Activated CD4-positive, alpha-beta T cell treated with anti-CD3 and anti-CD28 coated beads, Interleukin-10, Interleukin-2, amounts not matched to agents 100 ng/mL and 50 ng/mL, durations not matched to agents 16 hours and 8 hours (primary cell): ENCODE measurements around the gene EIF4E2.
"Not testable (repeated sequence)": the region's sequence is repeated elsewhere in the genome, so short reads cannot be mapped to it uniquely, and the experiment has no call there.

Source experiments
- DNase-seq: peaks from one replicate; pipeline ENCODE4 v3.0.0-alpha.2; 2020

EIF4E2 gene

DNA sequence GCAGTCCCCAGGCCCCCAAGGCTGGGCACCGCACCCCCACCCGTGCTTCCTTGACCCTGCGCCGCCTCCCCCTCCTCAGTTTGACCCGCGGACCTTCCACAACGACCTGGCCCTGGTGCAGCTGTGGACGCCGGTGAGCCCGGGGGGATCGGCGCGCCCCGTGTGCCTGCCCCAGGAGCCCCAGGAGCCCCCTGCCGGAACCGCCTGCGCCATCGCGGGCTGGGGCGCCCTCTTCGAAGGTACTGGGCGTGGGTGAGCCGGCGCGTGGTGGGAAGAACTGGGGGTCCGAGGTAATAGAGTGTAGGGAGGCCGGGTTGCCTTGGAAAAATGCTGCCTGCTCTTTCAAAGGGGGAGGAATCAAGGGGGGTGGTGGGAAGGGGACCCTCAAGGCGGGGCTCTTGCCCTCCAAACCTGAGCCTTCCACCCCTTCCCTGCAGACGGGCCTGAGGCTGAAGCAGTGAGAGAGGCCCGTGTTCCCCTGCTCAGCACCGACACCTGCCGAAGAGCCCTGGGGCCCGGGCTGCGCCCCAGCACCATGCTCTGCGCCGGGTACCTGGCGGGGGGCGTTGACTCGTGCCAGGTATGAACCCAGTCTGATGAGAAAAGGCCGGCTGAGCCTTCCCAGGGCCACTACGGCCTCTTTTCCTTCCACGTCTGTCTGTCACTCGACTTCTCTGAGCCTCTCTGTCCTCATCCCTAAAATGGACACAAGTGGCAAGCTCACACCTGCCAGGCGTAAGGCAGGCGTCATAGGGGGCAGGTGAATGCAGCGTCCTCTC lies 27.7 kb upstream of the EIF4E2 start:
- no peak for DNase-seq

DNA sequence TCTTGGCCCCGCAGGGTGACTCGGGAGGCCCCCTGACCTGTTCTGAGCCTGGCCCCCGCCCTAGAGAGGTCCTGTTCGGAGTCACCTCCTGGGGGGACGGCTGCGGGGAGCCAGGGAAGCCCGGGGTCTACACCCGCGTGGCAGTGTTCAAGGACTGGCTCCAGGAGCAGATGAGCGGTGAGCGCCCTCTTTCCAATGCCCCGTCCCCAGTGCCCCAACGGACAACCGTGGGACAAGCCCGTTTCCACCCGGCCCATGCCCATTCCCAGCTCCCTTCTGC lies 27.1 kb upstream of the EIF4E2 start:
- DNase-seq = no peak

DNA sequence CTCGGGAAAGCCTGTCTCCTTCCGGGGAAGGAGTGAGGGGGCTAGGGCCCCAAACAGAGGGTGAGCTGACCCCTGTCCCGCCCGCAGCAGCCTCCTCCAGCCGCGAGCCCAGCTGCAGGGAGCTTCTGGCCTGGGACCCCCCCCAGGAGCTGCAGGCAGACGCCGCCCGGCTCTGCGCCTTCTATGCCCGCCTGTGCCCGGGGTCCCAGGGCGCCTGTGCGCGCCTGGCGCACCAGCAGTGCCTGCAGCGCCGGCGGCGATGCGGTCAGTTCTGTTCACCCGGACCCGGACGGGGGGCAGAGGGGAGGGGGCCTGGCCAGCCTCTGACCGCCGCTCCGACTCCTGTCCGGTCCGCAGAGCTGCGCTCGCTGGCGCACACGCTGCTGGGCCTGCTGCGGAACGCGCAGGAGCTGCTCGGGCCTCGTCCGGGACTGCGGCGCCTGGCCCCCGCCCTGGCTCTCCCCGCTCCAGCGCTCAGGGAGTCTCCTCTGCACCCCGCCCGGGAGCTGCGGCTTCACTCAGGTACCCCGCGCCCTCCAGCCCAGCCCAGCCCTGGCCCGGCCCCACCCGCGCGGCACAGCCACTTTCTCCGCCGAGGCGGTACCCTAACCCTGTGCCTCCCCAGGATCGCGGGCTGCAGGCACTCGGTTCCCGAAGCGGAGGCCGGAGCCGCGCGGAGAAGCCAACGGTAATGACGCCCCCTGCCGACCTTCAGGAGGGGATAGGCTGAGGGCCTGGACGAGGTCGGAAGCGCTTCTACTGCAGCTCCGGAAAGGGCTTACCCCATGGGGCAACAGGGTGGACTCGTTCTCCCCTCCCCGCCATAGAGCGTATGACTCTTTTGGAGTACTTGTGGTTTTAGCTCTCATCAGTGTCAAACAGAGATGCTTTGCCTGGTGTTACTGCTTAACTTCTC lies 26.5 kb upstream of the EIF4E2 start:
- peak; percentile 53 for DNase-seq

DNA sequence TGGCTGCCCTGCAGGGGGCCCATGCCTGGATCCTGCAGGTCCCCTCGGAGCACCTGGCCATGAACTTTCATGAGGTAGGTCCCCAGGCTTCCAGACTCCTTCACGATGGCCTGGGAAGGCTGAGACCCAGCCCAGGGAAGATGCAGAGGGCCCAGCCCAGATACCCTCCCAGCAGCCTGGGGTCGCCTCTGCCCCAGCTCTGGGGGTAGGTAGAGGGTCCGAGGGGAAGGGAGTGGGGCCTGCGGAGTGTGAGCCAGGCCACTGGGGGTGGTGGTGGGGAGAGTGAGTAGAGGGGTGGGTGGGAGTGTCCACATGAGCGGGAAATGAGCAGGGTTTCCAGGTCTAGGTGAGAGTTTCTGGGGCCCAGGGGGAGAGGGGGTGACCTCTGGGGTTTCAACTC lies 25.7 kb upstream of the EIF4E2 start:
- DNase-seq = no peak

DNA sequence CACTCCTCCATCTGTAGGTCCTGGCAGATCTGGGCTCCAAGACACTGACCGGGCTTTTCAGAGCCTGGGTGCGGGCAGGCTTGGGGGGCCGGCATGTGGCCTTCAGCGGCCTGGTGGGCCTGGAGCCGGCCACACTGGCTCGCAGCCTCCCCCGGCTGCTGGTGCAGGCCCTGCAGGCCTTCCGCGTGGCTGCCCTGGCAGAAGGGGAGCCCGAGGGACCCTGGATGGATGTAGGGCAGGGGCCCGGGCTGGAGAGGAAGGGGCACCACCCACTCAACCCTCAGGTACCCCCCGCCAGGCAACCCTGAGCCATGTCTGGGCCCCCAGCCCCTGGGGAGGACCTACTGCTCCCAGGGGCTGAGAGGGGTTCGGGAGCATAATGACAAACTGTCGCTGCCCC lies 25.3 kb upstream of the EIF4E2 start:
- no peak for DNase-seq

DNA sequence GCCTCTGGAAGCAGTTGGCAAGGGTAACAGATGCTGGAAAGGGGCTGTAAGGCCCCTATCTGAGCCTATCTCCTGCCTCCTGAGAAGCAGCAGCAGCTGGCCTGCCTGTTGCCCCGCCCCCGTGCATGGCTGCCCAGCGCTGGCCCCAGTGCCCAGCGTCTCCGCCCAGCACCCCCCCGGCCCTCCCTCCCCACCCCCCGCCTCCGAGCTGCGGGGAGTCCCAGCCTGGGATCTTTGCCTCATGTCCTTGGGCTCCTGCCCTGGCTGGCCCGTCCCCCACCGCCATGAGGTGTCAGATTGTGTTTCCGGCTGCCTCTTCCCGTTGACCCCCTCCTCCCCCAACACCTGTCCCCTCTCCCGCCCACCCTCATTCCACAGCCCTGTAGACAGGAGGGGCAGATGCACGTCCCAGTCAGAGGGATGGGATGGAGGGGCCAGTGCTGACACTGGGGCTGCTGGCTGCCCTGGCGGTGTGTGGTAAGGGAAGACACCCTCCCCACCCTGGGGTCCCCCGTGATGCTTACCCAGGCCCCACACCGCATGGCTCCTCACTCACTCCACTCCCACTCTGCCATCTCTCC lies 24.6 kb upstream of the EIF4E2 start, which contains the start of gene CHRND:
Gene CHRND, plus strand, starts transcription at position 370 of the 581 bp plus-strand sequence. Its CDS starts 56 bp downstream, at position 426.
- DNase-seq = no peak

DNA sequence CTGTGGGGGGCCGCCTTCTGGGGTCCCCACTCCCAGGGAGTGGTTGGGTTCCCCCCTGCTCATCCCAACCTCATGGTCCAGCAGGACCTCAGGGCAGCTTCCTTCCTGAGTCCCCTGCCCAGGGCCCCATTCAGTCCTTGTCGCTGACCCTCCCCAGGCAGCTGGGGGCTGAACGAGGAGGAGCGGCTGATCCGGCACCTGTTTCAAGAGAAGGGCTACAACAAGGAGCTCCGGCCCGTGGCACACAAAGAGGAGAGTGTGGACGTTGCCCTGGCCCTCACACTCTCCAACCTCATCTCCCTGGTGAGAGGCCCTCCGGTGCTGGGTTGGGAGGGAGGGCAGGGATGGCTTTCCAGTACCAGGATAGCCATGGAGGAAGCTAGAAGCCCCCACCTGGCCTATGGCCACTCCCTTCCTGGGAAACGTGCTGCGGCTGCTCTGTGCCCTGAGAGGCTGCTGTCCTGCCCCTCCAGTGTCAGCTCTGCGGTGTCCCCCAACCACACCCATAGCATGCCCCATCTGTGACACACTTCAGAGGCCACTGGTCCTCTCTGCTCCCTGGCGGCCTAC lies 24.0 kb upstream of the EIF4E2 start:
- DNase-seq = no peak

DNA sequence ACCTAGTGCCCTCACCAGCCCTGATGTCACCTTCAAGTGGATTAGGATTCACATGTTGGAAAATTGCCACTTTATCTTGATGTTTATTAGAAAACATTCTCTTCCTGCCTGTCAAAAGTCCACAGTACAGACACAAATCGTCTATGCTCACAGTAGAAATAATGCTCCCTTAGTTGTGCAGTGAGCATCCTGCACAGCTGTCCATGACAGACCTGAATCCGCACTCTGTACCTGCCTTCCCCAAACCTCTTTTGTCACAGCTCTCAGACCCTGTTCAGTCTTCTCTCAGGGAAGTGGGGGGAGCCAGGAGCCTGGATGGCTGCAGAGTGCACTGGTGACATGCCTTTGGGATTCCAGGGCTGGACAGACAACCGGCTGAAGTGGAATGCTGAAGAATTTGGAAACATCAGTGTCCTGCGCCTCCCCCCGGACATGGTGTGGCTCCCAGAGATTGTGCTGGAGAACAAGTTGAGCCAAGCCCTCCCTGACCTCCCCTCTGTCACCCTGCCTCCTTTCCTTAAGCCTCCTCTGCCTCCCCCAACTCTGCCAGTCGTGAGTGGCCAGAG lies 22.5 kb upstream of the EIF4E2 start:
- no peak for DNase-seq

DNA sequence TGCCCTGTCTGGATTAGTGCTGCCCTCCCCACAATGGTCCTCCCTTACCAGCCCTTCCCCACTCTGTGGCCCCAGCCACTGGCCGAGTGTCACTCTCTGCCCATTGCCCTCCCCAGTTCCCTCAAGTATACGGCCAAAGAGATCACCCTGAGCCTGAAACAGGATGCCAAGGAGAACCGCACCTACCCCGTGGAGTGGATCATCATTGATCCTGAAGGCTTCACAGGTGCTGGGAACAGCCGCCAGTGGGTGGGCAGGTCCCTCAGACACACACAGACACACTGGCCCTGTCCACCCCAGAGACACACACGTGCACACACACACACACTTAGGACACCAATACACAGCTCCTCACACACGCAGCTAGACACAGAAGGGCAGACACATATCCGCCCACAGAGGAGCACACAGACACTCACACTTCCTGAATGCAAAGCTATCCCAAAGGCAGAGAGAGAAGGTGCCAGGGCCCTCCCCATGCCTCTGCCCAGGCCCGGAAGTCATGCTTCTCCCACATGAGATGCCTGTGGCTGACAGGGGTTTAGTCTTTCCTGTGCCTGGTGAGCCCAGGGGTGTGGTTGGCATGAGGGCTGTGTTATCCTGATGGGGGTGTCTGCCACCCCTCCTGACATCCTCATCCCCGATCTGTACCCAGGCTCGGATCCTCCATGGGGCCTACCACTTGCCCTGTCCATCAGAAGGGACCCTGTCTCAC lies 21.6 kb upstream of the EIF4E2 start:
- no peak for DNase-seq

DNA sequence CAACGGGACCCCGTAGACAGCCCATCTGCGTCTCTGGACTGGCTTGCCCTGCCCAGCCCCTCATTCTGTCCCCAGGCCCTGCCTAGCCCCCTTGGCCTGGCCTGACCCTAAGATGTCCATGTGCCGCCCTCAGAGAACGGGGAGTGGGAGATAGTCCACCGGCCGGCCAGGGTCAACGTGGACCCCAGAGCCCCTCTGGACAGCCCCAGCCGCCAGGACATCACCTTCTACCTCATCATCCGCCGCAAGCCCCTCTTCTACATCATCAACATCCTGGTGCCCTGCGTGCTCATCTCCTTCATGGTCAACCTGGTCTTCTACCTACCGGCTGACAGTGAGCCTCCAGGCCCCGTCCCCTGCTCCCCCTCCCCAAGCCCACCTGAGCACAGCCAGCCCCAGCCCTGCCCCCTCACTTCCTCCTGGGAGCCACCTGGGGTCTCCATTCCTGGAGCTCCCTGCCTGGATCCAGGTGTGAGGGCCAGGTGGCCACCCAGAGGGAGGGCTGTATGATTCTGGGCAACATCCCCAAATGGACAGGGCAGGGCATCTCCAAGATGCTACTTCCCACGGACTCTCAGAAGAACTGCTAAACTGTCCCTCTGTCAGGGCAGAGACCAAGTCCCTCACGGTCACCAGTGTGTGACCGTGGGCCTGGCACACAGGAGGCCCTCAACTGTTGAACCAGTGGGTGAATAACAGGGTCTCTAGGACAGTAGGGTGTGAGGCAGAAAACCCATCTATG lies 20.5 kb upstream of the EIF4E2 start:
- DNase-seq = no peak

DNA sequence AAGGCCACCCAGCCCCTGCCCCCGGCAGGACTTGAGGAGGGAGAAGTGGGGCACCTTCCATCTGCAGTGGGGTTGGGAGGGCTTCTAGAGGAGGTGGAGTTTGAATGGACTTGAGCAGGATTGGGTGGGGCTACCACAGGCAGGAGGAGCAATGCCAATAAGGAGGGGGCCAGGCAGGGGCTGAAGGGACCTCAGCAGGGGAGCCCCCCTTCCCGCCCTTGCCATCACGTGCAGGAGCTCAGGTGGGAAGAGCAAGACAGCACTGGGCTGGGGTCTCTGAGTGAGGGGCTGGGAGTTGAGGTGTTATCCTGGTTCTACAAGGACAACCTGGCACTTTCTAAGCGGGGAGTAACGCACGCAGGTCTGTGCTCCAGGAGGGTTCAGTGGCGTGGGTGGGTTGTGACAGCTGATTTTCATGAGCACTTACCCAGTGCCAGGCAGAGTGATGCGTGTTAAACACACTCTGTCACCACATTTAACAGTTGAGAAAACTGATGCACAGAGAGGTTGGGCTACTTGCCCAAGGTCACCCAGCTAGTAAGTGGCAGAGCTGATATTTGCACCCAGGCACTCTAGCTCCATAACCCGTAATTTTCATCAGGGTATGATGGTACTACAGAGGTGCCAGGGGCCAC lies 19.7 kb upstream of the EIF4E2 start:
- DNase-seq = no peak

DNA sequence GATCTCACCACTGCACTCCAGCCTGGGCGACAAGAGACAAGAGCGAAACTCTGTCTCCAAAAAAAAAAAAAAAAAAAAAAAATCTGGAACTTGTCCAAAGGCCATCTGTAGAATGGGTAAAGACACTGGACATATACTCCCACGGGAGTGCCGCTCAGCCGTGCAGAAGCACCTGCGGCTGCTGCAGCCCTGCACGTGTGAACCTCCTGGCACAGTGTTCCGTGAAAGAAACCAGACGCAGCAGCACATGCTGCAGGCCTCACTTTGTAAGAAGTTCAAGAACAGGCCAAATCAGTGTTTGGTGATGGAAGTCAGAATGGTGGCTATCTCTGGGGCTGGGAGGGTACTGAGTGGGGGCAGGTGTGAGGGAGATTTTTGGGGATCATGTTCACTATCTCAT lies 18.1 kb upstream of the EIF4E2 start:
- no peak for DNase-seq

DNA sequence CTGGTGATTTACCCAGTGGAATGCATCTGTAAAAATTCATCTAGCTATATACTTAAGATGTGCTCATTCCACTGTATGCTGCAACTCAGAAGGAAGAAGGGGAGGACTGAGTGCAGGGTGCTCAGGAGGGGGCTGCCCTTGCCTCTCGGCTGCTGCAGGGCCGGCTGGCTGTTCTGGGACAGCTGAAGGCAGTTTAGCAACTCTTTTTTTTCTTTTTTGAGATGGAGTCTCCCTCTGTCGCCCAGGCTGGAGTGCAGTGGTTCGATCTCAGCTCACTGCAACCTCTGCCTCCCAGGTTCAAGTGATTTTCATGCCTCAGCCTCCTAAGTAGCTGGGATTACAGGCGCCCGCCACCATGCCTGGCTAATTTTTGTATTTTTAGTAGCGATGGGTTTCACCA lies 17.7 kb upstream of the EIF4E2 start:
- DNase-seq = not testable (repeated sequence)

DNA sequence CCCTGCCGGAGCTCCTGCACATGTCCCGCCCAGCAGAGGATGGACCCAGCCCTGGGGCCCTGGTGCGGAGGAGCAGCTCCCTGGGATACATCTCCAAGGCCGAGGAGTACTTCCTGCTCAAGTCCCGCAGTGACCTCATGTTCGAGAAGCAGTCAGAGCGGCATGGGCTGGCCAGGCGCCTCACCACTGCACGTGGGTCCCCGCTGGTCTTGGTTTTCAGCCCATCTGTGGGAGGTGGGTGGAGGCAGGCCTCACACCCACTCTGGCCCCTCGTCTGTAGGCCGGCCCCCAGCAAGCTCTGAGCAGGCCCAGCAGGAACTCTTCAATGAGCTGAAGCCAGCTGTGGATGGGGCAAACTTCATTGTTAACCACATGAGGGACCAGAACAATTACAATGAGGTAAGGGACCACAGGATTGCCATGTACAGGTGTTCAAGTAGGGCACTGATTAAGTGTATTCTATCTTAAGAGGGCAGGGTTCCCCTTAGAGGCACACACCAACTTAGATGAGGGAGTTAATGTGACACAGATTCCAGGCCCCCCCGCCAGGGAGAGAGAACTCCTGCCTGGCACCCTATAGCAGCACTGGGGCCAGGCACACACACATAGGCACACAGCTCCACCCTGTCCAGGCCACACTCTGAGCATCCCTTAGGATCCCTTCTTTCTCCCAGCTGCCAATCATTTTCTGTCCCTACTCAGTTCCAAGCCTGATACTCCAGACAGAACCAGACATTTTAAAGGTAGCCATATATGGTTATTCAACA lies 16.4 kb upstream of the EIF4E2 start:
- DNase-seq = no peak

DNA sequence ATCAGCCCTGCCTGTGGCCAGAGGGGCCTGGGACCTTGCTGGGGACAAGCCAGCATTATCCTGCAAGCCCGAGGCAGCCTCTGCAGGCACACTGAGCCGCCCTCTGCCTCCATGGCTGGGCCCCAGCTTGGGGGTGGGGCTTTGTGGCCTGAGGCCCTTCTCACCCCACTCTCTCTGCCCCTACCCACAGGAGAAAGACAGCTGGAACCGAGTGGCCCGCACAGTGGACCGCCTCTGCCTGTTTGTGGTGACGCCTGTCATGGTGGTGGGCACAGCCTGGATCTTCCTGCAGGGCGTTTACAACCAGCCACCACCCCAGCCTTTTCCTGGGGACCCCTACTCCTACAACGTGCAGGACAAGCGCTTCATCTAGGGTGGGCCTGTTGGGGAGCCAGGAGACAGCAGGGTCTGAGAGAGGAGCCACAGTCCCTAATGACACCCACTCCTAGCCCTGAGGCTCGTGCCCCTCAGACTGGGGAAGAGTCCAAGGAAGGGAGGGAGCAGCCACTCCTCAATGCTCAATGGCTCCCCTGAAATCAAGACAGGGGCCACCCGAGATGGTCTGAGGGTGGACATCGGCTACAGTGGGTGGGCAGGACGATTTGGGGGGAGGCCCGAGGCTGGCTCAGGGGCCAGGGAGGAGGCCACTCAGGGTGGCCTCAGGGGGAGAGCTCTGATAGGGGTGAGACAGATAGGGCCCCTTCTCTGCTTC lies 15.4 kb upstream of the EIF4E2 start:
- no peak for DNase-seq

DNA sequence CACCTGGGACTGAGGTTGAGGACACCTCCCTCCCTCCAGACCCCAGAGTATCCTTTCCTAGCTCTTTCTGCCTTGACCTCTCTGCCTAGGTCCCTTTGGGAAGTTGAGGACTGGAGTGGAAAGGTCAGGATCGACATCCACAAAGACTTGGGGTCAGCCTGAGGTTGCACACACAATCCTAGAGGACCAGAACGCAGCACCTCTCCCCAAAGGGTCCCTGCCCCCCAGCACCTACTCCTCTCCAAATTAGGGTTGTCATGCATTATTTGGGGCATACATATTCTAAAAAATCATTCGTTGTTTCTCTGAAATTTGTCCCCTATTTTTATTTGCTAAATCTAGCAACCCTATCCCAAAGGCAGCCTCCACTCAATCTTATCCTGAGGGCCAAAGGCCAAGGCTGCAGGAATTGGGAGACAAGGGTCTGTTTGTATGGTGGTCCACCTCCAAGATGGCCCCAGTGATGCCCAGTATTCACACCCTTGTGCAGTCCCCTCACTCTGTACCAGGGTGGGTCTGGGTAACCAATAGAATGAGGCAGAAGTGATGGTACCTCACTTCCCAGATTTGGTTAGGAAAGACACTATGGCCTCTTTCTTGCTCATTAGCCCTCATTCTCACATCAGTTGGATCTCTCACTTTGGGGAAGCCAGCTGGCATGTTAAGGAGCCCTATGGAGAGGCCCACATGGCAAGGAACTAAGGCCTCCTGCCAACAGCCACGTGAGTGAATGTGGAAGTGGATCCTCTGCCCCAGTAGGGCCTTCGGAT lies 14.5 kb upstream of the EIF4E2 start:
- DNase-seq = no peak

DNA sequence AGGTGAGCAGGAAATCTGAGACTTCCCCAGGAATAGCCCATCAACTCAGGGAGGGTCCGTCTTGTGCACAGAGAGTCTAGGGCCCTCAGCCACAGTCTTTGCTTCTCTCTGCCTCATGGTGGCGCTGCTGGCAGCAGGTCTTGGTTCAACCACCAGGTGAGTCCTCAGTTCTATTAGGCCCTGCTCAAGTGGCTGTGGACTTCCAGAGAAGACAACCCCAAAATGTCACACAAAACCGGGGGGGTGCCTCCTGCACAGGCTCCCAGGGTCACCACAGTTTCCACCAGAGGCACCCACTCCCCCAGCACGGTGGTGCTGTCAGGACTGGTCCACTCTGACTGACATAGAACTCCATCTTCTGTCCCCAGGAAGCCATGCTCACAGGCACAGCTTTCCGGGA lies 13.4 kb upstream of the EIF4E2 start:
- no peak for DNase-seq

DNA sequence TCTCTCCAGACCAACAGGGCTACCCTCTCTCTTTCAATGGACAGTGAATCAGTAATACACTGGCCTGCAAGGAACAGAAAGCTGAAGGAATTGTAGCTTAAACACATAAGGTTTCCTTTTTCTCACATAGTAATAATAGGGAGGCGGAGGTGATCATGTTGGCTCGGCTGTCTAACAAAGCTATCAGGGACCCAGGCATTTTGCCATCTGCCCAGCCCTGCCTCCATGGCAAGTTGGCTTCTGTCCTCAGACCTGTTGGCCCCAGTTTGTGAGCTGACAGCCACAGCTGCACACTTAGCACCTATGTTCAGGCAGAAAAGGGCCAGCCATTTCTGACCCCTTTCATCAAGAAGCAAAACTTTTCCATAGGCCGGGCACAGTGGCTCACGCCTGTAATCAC lies 13.0 kb upstream of the EIF4E2 start:
- no peak for DNase-seq

DNA sequence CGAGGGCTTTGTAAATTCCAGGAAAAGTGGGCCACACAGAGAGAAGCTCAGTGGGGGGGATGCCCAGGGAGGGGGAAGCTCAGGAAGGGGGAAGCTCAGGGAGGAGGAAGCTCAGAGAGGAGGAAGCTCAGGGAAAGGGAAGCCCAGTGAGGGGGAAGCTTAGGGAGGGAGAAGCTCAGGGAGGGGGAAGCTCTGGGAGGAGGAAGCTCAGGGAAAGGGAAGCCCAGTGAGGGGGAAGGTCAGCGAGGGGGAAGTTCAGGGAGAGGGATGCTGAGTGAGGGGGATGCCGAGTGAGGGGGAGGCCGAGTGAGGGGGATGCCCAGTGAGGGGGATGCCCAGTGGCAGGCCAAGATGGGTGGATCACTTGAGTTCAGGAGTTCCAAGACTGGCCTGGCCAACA lies 11.8 kb upstream of the EIF4E2 start:
- DNase-seq = no peak
